GM12892 (cell line): Measurements from ENCODE around the gene NACC1.

Experiments used
- POLR2A ChIP-seq: IDR thresholded peaks from 2 replicates; pipeline ENCODE4 v1.6.1; 2011; ENCODE audit warnings: low read depth, low read length, control low read depth
- TAF1 ChIP-seq: IDR thresholded peaks from 2 replicates; pipeline ENCODE4 v1.6.1; 2011; ENCODE audit warnings: low read depth, mild to moderate bottlenecking, control low read depth, low read length, borderline replicate concordance

DNA sequence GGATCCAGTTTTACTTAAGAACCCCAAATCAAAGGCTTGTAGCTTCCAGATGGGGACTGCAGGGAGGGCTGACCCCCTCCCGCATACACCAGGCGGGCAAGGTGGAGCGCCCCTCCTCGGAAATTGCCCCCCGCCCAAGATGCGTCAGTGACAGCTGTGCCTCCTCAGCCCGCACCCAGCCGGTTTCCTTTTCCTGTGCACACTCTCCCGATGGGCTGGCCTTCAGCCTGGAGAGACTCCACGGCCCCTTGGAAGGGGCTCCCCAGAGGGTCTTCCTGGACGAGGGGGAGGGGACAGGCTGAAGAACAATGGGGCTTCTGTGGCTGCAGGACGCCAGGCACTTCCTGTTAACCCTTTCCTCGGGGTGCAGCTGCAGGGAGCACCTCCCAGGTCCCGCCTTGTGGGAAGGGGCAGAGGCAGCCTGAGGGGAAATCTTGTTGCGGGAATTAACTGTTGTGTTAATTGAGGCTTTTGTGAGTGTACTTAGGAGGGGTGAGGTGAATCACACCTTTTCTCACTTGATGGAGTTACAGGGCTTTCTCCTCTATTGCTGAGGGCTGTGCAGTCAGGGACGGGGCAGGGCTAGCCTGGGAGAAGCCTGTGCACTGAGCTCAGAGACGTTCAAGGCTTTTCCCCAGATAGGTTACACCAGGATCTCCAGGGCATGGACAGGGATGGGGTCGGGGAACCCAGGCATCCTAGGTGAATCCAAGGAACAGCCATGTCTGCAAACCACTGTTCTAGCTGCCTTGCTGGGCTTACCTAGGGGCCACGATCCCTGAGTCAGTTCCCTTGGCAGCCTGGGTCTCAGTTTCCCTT is 46.5 kb downstream of the NACC1 start:
- TF ChIP-seq POLR2A, result no peak
- no peak for TF ChIP-seq TAF1
